GM12878 (cell line): Measurements from ENCODE around the gene ZNF618. TPM values are rescaled to one million over a fixed set of nuclear protein-coding genes. Genes with fewer than 3 reads are reported as not detected.

Source experiments
- ATAC-seq: fragments of 200-7000 bp; cut with Tn5 transposase; 3 replicates; pipeline ENCODE4 v1.9.1; 2020; ENCODE audit warnings: mild to moderate bottlenecking, moderate library complexity
- BruUV-seq: library from RNA; stranded (reverse); fragments of 400-500 nt; replicated peaks from 2 replicates; lab custom pipeline; 2021; lab: Mats Ljungman, UMichigan
- CTCF ChIA-PET: fragments of 300-600 bp; sonication (Branson Sonifier 250); formaldehyde crosslinking; extraction: SDS; loops from one replicate; lab custom pipeline; 2021; ENCODE audit warnings: inconsistent platforms; lab: Yijun Ruan, JAX
- POLR2A ChIA-PET: fragments of 350-600 bp; formaldehyde crosslinking; extraction: SDS; loops from one replicate; lab custom pipeline; 2021; ENCODE audit warnings: inconsistent platforms; lab: Charles Lee
- RAD21 ChIA-PET: fragments of 300-600 bp; sonication (Branson Sonifier 250); formaldehyde crosslinking; loops from one replicate; lab custom pipeline; 2023; ENCODE audit warnings: antibody characterized with exemption; ENCODE audit not compliant: unreplicated experiment; lab: Charles Lee
- SMC1A ChIA-PET: fragments of 300-600 bp; sonication (Branson Sonifier 250); formaldehyde crosslinking; loops from one replicate; lab custom pipeline; 2023; ENCODE audit not compliant: unreplicated experiment, uncharacterized antibody; lab: Charles Lee
- DNase-seq: peaks from one replicate; pipeline ENCODE4 v3.0.0-alpha.2; 2011; ENCODE audit warnings: low read depth, low spot score
- FAIRE-seq: peaks from 3 replicates; lab custom pipeline; 2011; peaks lifted over from hg19 to GRCh38; lab: Jason Lieb, UNC
- H2AFZ ChIP-seq: 2 replicates; pipeline ENCODE4 v1.6.0; 2011; ENCODE audit warnings: low read depth, low read length, control low read depth; ENCODE audit not compliant: control insufficient read depth
- H3K27ac ChIP-seq: 2 replicates; pipeline ENCODE4 v1.5.1; 2011; ENCODE audit warnings: control low read depth; ENCODE audit not compliant: control insufficient read depth, insufficient read depth
- H3K27me3 ChIP-seq, 2 experiments: replicated peaks in 1 of 2; 2 replicates each; pipeline versions ENCODE4 v1.6.0 to v1.6.1; 2011; ENCODE audit warnings: low read length in 1 of 2; ENCODE audit not compliant: control insufficient read depth in 2 of 2, insufficient read depth in 2 of 2
- H3K36me3 ChIP-seq, 2 experiments: 2 replicates each; pipeline ENCODE4 v1.5.1; 2011; ENCODE audit warnings: low read length in 1 of 2; ENCODE audit not compliant: control insufficient read depth in 2 of 2, insufficient read depth in 2 of 2
- H3K4me1 ChIP-seq: 2 replicates; pipeline ENCODE4 v1.6.1; 2011; ENCODE audit warnings: mild to moderate bottlenecking, low read length, moderate library complexity, mixed read lengths; ENCODE audit not compliant: control insufficient read depth, insufficient read depth
- H3K4me2 ChIP-seq: 2 replicates; pipeline ENCODE4 v1.6.0; 2011; ENCODE audit warnings: control low read depth; ENCODE audit not compliant: control insufficient read depth, insufficient read depth
- H3K4me3 ChIP-seq: fragments of 200-600 bp; sonication (generic); 2 replicates; pipeline ENCODE4 v1.5.1; 2016
- H3K79me2 ChIP-seq: 2 replicates; pipeline ENCODE4 v1.6.0; 2011; ENCODE audit warnings: low read length; ENCODE audit not compliant: control insufficient read depth, insufficient read depth
- H3K9ac ChIP-seq: 2 replicates; pipeline ENCODE4 v1.8.0; 2011; ENCODE audit warnings: low read length, control low read depth, mixed read lengths; ENCODE audit not compliant: control insufficient read depth, insufficient read depth
- H3K9me3 ChIP-seq: replicated peaks from 3 replicates; pipeline ENCODE4 v1.5.1; 2011; ENCODE audit warnings: mild to moderate bottlenecking, low read length; ENCODE audit not compliant: control insufficient read depth, insufficient read depth
- H4K20me1 ChIP-seq: 2 replicates; pipeline ENCODE4 v1.6.0; 2011; ENCODE audit not compliant: control insufficient read depth, insufficient read depth
- FOS ChIP-seq: IDR thresholded peaks from 3 replicates; pipeline ENCODE4 v1.6.1; 2011; ENCODE audit warnings: borderline replicate concordance; ENCODE audit not compliant: insufficient read length; ENCODE audit errors: extremely low read depth
- MYC ChIP-seq: IDR thresholded peaks from 2 replicates; pipeline ENCODE4 v1.6.1; 2011; ENCODE audit warnings: mild to moderate bottlenecking, low read length, moderate library complexity, inconsistent platforms; ENCODE audit not compliant: insufficient read depth, insufficient replicate concordance, insufficient read length, severe bottlenecking
- NR2C1 ChIP-seq: fragments of 450-650 bp; IDR thresholded peaks from 2 replicates; pipeline ENCODE4 v1.6.1; 2017; ENCODE audit warnings: antibody characterized with exemption, mild to moderate bottlenecking, moderate library complexity
- RFX5 ChIP-seq: IDR thresholded peaks from 2 replicates; pipeline ENCODE4 v1.6.1; 2011; ENCODE audit warnings: low read depth, low read length, improper control_type of control experiment
- SIN3A ChIP-seq: IDR thresholded peaks from 2 replicates; pipeline ENCODE4 v1.6.1; 2012; ENCODE audit warnings: low read depth, low read length, improper control_type of control experiment
- SMAD1 ChIP-seq: fragments of 450-650 bp; IDR thresholded peaks from 2 replicates; pipeline ENCODE4 v1.6.1; 2018; ENCODE audit warnings: mild to moderate bottlenecking, low read depth; ENCODE audit not compliant: partially characterized antibody
- TBL1XR1 ChIP-seq: IDR thresholded peaks from 2 replicates; pipeline ENCODE4 v1.6.1; 2012; ENCODE audit warnings: low read depth, low read length, improper control_type of control experiment
- YY1 ChIP-seq: IDR thresholded peaks from 2 replicates; pipeline ENCODE4 v1.6.1; 2011; ENCODE audit warnings: low read depth, mild to moderate bottlenecking, low read length
- WGBS: methylation state at CpG from one replicate; pipeline ENCODE4 v1.1.6; 2016; ENCODE audit warnings: low lambda C conversion rate; ENCODE audit not compliant: insufficient replicate concordance, insufficient coverage; ENCODE audit errors: missing lambda C conversion rate; 5-methylcytosine and 5-hydroxymethylcytosine counted together
- in situ Hi-C: fragments of 300-500 bp; cut with MboI; formaldehyde crosslinking; loops from 9 replicates; pipeline ENCODE4 v1.14.3; 2018; ENCODE audit warnings: mixed read lengths
- intact Hi-C: fragments of 100-400 bp; cut with micrococcal nuclease; formaldehyde crosslinking; loops from one replicate; pipeline ENCODE4 v1.14.2; 2022; ENCODE audit not compliant: unreplicated experiment
- polyA plus RNA-seq, 11 experiments: library from polyadenylated mRNA; depleted of rRNA in 4 of 11; unstranded in 6 of 11; stranded (reverse) in 5 of 11; fragments of >200 nt; fragmentation: Nextera tagmentation in 4 of 11; fragmentation: Illumina TruSeq in 1 of 11; extraction: Ambion mirVana in 4 of 11; extraction: Trizol in 1 of 11; gene quantifications; 1 replicate in 1 of 11; 2 replicates in 10 of 11; pipeline versions ENCODE4 v1.2.1 to v1.2.3, GENCODE V29; 2011 to 2016; ENCODE audit warnings: inconsistent platforms in 2 of 11, missing spikeins in 2 of 11, low read depth in 1 of 11
- total RNA-seq, 4 experiments: library from RNA; depleted of rRNA in 3 of 4; stranded (reverse); fragments of >200 nt in 3 of 4; fragmentation: Illumina TruSeq in 1 of 4; extraction: Trizol in 1 of 4; gene quantifications; 2 replicates each; pipeline versions ENCODE4 v1.2.1 to v1.2.3, GENCODE V29; 2013 to 2021
- TF ChIP-seq, protein P1 (sequence below): fragments of 450-650 bp; IDR thresholded peaks from 2 replicates; pipeline ENCODE4 v1.6.1; 2017; ENCODE audit warnings: mild to moderate bottlenecking, low read depth, inconsistent platforms; ENCODE audit not compliant: poor library complexity, severe bottlenecking
- TF ChIP-seq, protein P2 (sequence below): fragments of 450-650 bp; formaldehyde crosslinking; IDR thresholded peaks from 2 replicates; pipeline ENCODE4 v1.5.0; 2022; ENCODE audit warnings: mild to moderate bottlenecking, missing genetic modification characterization

ZNF618 gene
- total and polyA plus RNA-seq, 10 of the 15 experiments (the other 5 are each of a cell fraction or from before 2014, with no cell fraction given): 0.01 to 0.24 (median 0.06) TPM; not detected in 2

DNA sequence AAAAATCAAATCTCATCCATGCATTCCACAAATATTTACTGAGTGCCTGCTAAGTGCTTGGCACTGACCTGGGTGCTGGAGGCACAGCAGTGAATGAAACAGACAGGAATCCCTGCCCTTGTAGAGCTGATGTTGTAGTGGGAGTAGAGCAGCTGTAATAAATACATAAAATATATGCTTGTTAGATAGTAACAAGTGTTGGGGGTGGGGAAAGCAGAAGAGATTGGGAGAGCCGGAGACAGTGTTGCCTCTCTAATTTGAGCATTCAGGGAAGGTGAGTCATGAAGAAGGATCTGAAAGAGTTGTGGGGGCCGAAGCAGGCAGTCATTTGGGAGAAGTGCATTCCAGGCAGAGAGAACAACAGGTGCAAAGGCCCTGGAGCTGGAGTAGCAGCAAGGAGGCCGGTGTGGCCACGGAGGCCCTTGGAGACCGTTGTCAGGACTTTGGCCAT lies 97.9 kb downstream of the ZNF618 start:
- no peak overlapping the region for H3K4me3 ChIP-seq
- peaks cover 0 to 3% of the 10 kb centered on the region in 2 experiments; a peak in 2 of 4 replicates for H3K27me3 ChIP-seq
- POLR2A ChIA-PET: no interaction called here
- DNase-seq (no peak), FAIRE-seq (no peak), ATAC-seq (no peak)
- in situ Hi-C loops: no loop called here
- TF ChIP-seq MYC (no peak), SIN3A (no peak), RFX5 (no peak), NR2C1 (no peak), TBL1XR1 (no peak), SMAD1 (no peak), FOS (no peak), YY1 (no peak)
- TF ChIP-seq, protein P1, sequence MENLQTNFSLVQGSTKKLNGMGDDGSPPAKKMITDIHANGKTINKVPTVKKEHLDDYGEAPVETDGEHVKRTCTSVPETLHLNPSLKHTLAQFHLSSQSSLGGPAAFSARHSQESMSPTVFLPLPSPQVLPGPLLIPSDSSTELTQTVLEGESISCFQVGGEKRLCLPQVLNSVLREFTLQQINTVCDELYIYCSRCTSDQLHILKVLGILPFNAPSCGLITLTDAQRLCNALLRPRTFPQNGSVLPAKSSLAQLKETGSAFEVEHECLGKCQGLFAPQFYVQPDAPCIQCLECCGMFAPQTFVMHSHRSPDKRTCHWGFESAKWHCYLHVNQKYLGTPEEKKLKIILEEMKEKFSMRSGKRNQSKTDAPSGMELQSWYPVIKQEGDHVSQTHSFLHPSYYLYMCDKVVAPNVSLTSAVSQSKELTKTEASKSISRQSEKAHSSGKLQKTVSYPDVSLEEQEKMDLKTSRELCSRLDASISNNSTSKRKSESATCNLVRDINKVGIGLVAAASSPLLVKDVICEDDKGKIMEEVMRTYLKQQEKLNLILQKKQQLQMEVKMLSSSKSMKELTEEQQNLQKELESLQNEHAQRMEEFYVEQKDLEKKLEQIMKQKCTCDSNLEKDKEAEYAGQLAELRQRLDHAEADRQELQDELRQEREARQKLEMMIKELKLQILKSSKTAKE: no peak
- TF ChIP-seq, protein P2, sequence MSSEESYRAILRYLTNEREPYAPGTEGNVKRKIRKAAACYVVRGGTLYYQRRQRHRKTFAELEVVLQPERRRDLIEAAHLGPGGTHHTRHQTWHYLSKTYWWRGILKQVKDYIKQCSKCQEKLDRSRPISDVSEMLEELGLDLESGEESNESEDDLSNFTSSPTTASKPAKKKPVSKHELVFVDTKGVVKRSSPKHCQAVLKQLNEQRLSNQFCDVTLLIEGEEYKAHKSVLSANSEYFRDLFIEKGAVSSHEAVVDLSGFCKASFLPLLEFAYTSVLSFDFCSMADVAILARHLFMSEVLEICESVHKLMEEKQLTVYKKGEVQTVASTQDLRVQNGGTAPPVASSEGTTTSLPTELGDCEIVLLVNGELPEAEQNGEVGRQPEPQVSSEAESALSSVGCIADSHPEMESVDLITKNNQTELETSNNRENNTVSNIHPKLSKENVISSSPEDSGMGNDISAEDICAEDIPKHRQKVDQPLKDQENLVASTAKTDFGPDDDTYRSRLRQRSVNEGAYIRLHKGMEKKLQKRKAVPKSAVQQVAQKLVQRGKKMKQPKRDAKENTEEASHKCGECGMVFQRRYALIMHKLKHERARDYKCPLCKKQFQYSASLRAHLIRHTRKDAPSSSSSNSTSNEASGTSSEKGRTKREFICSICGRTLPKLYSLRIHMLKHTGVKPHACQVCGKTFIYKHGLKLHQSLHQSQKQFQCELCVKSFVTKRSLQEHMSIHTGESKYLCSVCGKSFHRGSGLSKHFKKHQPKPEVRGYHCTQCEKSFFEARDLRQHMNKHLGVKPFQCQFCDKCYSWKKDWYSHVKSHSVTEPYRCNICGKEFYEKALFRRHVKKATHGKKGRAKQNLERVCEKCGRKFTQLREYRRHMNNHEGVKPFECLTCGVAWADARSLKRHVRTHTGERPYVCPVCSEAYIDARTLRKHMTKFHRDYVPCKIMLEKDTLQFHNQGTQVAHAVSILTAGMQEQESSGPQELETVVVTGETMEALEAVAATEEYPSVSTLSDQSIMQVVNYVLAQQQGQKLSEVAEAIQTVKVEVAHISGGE (CRISPR knock-in tag): no peak
- WGBS: 12% methylated on average over 5 of the region's 5 CpGs
- H2AFZ ChIP-seq: no peak overlapping the region
- no peaks in the 10 kb centered on the region for H3K4me1 ChIP-seq
- H4K20me1 ChIP-seq: no peaks in the 10 kb centered on the region
- no peak overlapping the region for H3K4me2 ChIP-seq
- H3K9me3 ChIP-seq: no peaks in the 10 kb centered on the region
- RAD21 ChIA-PET: no interaction called here
- H3K36me3 ChIP-seq: no peaks in the 10 kb centered on the region
- no TSS peak for BruUV-seq
- no peak overlapping the region for H3K9ac ChIP-seq
- SMC1A ChIA-PET: no interaction called here
- intact Hi-C loops: no loop called here
- CTCF ChIA-PET: no interaction called here
- no peaks in the 10 kb centered on the region for H3K79me2 ChIP-seq
- no peak overlapping the region for H3K27ac ChIP-seq
